Measurements from ENCODE around the gene MYO1E.

DNA sequence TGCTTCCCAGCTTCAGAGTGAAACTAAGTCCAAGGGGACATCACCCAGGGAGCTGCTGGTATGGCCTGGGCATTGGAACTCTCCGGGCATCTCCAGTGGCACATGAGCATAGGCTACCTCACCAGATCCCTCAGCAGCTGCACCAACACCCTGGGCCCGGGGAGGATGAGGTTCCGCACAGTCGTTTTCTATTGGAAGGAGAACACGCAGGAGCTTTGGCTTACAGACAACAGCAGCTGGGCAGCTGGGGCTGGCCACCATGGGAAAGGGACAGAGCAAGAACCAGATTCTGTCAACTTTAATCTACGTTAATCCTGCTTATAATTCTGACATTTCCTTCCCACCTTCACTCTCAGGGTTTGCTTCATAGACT, 65.5 kb downstream of the MYO1E start:
- TF ChIP-seq EZH2 (IDR thresholded peaks at IDR 0.05) = no peak
- no peak for TF ChIP-seq POLR2AphosphoS5 (IDR thresholded peaks at IDR 0.05; ENCODE audit: borderline replicate concordance, low read depth, low read length)
- TF ChIP-seq FOXP2 (optimal IDR thresholded peaks at IDR 0.05; ENCODE audit: control extremely low read depth, extremely low read length, insufficient read depth) = no peak
